HEK293 (cell line): ENCODE measurements around the gene TH.

Source experiments
- CTCF ChIA-PET: fragments of 350-600 bp; formaldehyde crosslinking; extraction: SDS; loops from one replicate; lab custom pipeline; 2021; ENCODE audit warnings: antibody characterized with exemption; lab: Yijun Ruan, JAX
- POLR2A ChIA-PET: fragments of 300-600 bp; formaldehyde crosslinking; extraction: SDS; loops from one replicate; lab custom pipeline; 2020; ENCODE audit warnings: antibody characterized with exemption, inconsistent platforms; lab: Yijun Ruan, JAX
- H3K27ac ChIP-seq: fragments of 200-500 bp; sonication (Bioruptor generic); 2 replicates; pipeline ENCODE4 v1.5.1; 2014; ENCODE audit warnings: low read depth, low read length, control low read depth, inconsistent platforms; ENCODE audit errors: extremely low read depth
- H3K36me3 ChIP-seq, 2 experiments: fragments of 200-500 bp in 1 of 2; sonication (Bioruptor generic) in 1 of 2; 1 replicate in 1 of 2; 2 replicates in 1 of 2; pipeline ENCODE4 v1.5.1; 2014 to 2017; ENCODE audit warnings: inconsistent platforms in 2 of 2, low read length in 2 of 2; ENCODE audit not compliant: control insufficient read depth in 2 of 2, insufficient read depth in 1 of 2
- H3K4me1 ChIP-seq: fragments of 200-500 bp; sonication (Bioruptor generic); 2 replicates; pipeline ENCODE4 v1.5.1; 2014; ENCODE audit warnings: mild to moderate bottlenecking, low read length, inconsistent platforms; ENCODE audit not compliant: control insufficient read depth, insufficient read depth
- H3K4me3 ChIP-seq: 2 replicates; pipeline ENCODE4 v1.5.1; 2011; ENCODE audit warnings: low read depth, mild to moderate bottlenecking, control low read depth, low read length, moderate library complexity
- H3K9me3 ChIP-seq: fragments of 200-500 bp; sonication (Bioruptor generic); 2 replicates; pipeline ENCODE4 v1.5.1; 2014; ENCODE audit warnings: low read depth, low read length, inconsistent platforms; ENCODE audit not compliant: control insufficient read depth, insufficient read depth
- GLIS1 ChIP-seq: fragments of 450-650 bp; formaldehyde crosslinking; IDR thresholded peaks from 2 replicates; pipeline ENCODE4 v1.5.1; 2016; ENCODE audit warnings: missing biosample characterization, missing genetic modification characterization
- GLIS2 ChIP-seq: fragments of 450-650 bp; formaldehyde crosslinking; IDR thresholded peaks from 2 replicates; pipeline ENCODE4 v1.5.1; 2016; ENCODE audit warnings: missing biosample characterization, missing genetic modification characterization
- HOXD13 ChIP-seq: sonication (generic); formaldehyde crosslinking; IDR thresholded peaks from 2 replicates; pipeline ENCODE4 v1.8.0; 2022; ENCODE audit warnings: missing genetic modification reagents, borderline replicate concordance
- KLF1 ChIP-seq: fragments of 450-650 bp; formaldehyde crosslinking; IDR thresholded peaks from 2 replicates; pipeline ENCODE4 v1.5.1; 2016; ENCODE audit warnings: missing biosample characterization, missing genetic modification characterization
- PRDM1 ChIP-seq: fragments of 450-650 bp; formaldehyde crosslinking; IDR thresholded peaks from 2 replicates; pipeline ENCODE4; 2016; ENCODE audit warnings: missing biosample characterization, missing genetic modification characterization
- ZIC2 ChIP-seq: fragments of 450-650 bp; formaldehyde crosslinking; IDR thresholded peaks from 2 replicates; pipeline ENCODE4 v1.5.1; 2016; ENCODE audit warnings: missing biosample characterization, missing genetic modification characterization
- ZNF174 ChIP-seq: fragments of 450-650 bp; formaldehyde crosslinking; IDR thresholded peaks from 2 replicates; pipeline ENCODE4 v1.5.0; 2017; ENCODE audit warnings: missing biosample characterization, mild to moderate bottlenecking, missing genetic modification characterization
- ZNF274 ChIP-seq, 2 experiments: fragments of 200-500 bp in 1 of 2; fragments of 450-650 bp in 1 of 2; sonication (Bioruptor generic) in 1 of 2; formaldehyde crosslinking in 1 of 2; IDR thresholded peaks; 2 replicates each; pipeline versions ENCODE4 v1.5.1 to v1.6.1; 2014 to 2016; ENCODE audit warnings: borderline replicate concordance in 1 of 2, inconsistent platforms in 1 of 2, low read length in 1 of 2, missing biosample characterization in 1 of 2, missing genetic modification characterization in 1 of 2
- ZNF600 ChIP-seq: fragments of 450-650 bp; formaldehyde crosslinking; IDR thresholded peaks from 2 replicates; pipeline ENCODE4 v1.5.1; 2016; ENCODE audit warnings: missing biosample characterization, missing genetic modification characterization
- ZNF623 ChIP-seq: fragments of 450-650 bp; formaldehyde crosslinking; IDR thresholded peaks from 2 replicates; pipeline ENCODE4 v1.5.1; 2016; ENCODE audit warnings: missing biosample characterization, missing genetic modification characterization
- ZNF658 ChIP-seq: fragments of 450-650 bp; formaldehyde crosslinking; IDR thresholded peaks from 2 replicates; pipeline ENCODE4; 2016; ENCODE audit warnings: missing biosample characterization, missing genetic modification characterization
- TF ChIP-seq, protein P1 (sequence below): fragments of 450-650 bp; formaldehyde crosslinking; IDR thresholded peaks from 2 replicates; pipeline ENCODE4 v1.5.1; 2016; ENCODE audit warnings: missing biosample characterization, missing genetic modification characterization
- TF ChIP-seq, protein P2 (sequence below): fragments of 450-650 bp; formaldehyde crosslinking; IDR thresholded peaks from 2 replicates; pipeline ENCODE4 v1.5.1; 2017; ENCODE audit warnings: missing biosample characterization, missing genetic modification characterization

TH gene

DNA sequence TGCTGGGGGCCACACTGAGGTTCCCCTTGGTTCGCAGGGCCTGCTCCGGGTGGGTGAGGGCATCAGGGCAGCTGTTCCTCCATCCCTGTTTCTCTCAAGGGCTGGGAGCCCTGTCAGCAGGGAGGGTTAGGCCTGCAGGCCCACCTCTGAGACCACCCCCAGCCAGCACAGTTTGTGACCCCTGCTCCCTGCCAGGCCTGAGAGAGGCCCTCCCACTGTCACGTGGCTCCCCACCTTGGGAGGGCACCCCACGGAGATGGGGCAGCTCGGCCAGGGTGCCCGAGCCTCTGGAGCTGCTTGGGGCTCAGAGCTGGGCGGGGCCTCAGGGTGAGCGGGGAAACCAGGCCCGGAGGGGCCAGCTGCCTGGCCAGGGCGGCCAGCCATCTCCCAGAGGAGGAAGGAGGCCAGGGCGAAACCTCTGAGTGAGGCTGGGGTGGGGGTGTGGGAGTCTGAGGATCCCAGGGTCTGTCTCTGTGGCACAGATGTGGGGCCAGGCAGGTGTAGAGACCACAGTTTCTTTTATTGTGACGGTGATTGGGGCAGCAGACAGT lies 8.1 kb downstream of the TH start:
- no peaks in the 10 kb centered on the region for H3K4me1 ChIP-seq
- H3K4me3 ChIP-seq, result no peak overlapping the region
- no peaks in the 10 kb centered on the region for H3K9me3 ChIP-seq
- POLR2A ChIA-PET, result no interaction called here
- TF ChIP-seq GLIS1 (tag by site-specific recombination), result peak; percentile 86
- TF ChIP-seq, protein P1, sequence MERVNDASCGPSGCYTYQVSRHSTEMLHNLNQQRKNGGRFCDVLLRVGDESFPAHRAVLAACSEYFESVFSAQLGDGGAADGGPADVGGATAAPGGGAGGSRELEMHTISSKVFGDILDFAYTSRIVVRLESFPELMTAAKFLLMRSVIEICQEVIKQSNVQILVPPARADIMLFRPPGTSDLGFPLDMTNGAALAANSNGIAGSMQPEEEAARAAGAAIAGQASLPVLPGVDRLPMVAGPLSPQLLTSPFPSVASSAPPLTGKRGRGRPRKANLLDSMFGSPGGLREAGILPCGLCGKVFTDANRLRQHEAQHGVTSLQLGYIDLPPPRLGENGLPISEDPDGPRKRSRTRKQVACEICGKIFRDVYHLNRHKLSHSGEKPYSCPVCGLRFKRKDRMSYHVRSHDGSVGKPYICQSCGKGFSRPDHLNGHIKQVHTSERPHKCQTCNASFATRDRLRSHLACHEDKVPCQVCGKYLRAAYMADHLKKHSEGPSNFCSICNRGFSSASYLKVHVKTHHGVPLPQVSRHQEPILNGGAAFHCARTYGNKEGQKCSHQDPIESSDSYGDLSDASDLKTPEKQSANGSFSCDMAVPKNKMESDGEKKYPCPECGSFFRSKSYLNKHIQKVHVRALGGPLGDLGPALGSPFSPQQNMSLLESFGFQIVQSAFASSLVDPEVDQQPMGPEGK (tag by site-specific recombination), result no peak
- TF ChIP-seq ZIC2 (tag by site-specific recombination), result peak; percentile 83
- H3K36me3 ChIP-seq, result no peaks in the 10 kb centered on the region
- CTCF ChIA-PET, result interaction anchor here (0.8 to 4.3 kb wide), 5 partner anchors 9 to 257 kb away, joined by 3 to 21 read pairs (median 4); no protein-coding TSS in a partner anchor
- H3K27ac ChIP-seq, result no peak overlapping the region

DNA sequence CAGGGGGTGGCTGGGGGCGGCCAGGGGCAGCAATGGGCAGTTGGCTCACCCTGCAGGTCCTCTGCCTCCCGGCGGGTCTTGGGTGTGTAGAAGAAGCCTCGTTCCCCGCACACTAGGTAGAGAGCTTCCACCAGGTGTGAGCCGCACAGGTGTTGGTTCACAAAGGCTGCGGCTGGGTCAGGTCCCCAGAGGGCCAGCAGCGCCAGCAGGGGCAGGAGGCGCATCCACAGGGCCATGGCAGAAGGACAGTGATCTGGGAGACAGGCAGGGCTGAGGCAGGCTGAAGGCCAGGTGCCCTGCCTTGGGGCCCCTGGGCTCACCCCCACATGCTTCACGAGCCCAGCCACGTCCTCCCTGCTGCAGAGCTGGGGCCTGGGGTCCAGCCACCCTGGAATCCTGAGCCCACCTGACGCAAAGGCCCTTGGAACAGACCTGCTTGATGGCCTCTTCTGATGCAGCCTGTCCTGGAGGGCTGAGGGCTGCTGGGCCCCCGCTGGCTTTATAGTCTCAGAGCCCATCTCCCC lies 10.8 kb downstream of the TH start, which contains the start of gene INS:
INS (minus strand) TSS at position 474 of the 524 bp plus-strand sequence; CDS start at position 236, 238 bp downstream.
- TF ChIP-seq ZNF658 (tag by site-specific recombination) (no peak), ZNF274 (IDR thresholded peaks at IDR 0.05; ENCODE audit: low read length) (no peak), ZNF274 (tag by site-specific recombination; IDR thresholded peaks at IDR 0.05; ENCODE audit: borderline replicate concordance) (no peak), ZNF623 (tag by site-specific recombination) (no peak), HOXD13 (no peak), ZNF174 (tag by site-specific recombination) (no peak), GLIS2 (0 out of 2 replicates have a peak, but pooled peaks have one; percentile 20), PRDM1 (tag by site-specific recombination) (no peak)
- TF ChIP-seq, all 188 proteins: peak for 1
- Histone ChIP-seq H3K36me3 (no peaks in the 10 kb centered on the region), H3K27ac (no peak within 1 kb of the TSS), H3K9me3 (no peaks in the 10 kb centered on the region), H3K4me3 (no peak within 1 kb of the TSS), H3K4me1 (no peaks in the 10 kb centered on the region)
- POLR2A ChIA-PET, result no interaction called here
- CTCF ChIA-PET, result interaction anchor here (0.8 kb wide), 1 partner anchor 508 kb away, joined by 5 read pairs; no protein-coding TSS in a partner anchor

DNA sequence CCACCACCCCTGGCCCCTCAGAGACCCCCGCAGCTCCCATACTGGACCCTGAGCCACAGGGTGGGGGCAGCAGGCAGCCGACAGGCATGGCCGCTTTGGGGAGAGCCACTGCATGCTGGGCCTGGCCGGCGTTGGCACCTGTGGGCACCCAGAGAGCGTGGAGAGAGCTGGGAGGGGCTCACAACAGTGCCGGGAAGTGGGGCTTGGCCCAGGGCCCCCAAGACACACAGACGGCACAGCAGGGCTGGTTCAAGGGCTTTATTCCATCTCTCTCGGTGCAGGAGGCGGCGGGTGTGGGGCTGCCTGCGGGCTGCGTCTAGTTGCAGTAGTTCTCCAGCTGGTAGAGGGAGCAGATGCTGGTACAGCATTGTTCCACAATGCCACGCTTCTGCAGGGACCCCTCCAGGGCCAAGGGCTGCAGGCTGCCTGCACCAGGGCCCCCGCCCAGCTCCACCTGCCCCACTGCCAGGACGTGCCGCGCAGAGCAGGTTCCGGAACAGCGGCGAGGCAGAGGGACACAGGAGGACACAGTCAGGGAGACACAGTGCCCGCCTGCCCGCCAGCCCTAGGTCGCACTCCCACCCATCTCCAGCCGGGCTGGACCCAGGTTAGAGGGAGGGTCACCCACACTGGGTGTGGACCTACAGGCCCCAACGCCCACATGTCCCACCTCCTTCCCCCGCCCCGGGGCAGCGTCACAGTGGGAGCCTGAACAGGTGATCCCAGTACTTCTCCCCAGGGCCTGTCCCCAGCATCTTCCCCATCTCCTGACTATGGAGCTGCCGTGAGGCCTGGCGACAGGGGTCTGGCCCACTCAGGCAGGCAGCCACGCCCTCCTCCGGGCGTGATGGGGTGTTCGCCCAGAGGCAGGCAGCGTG lies 11.8 kb downstream of the TH start:
- H3K36me3 ChIP-seq, result no peaks in the 10 kb centered on the region
- no peak overlapping the region for H3K4me3 ChIP-seq
- no peaks in the 10 kb centered on the region for H3K9me3 ChIP-seq
- ChIA-PET CTCF (interaction anchor here (0.6 to 0.8 kb wide), 3 partner anchors 32 to 513 kb away, joined by 3 to 5 read pairs (median 3); no protein-coding TSS in a partner anchor), POLR2A (no interaction called here)
- TF ChIP-seq KLF1 (tag by site-specific recombination), result peak; percentile 64
- peak; percentile 51 for TF ChIP-seq ZNF600 (tag by site-specific recombination)
- TF ChIP-seq, protein P2, sequence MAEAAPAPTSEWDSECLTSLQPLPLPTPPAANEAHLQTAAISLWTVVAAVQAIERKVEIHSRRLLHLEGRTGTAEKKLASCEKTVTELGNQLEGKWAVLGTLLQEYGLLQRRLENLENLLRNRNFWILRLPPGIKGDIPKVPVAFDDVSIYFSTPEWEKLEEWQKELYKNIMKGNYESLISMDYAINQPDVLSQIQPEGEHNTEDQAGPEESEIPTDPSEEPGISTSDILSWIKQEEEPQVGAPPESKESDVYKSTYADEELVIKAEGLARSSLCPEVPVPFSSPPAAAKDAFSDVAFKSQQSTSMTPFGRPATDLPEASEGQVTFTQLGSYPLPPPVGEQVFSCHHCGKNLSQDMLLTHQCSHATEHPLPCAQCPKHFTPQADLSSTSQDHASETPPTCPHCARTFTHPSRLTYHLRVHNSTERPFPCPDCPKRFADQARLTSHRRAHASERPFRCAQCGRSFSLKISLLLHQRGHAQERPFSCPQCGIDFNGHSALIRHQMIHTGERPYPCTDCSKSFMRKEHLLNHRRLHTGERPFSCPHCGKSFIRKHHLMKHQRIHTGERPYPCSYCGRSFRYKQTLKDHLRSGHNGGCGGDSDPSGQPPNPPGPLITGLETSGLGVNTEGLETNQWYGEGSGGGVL (tag by site-specific recombination), result no peak
- H3K4me1 ChIP-seq, result no peaks in the 10 kb centered on the region
- H3K27ac ChIP-seq, result no peak overlapping the region
